Lung (tissue), 12 donors: ENCODE data around the gene FADS1. TPM values are rescaled to one million over a fixed set of nuclear protein-coding genes. Genes with fewer than 3 reads are reported as not detected.

ENCODE experiments used
- ATAC-seq: fragments of 200-7000 bp; cut with Tn5 transposase; one replicate; pipeline ENCODE4 v1.9.1; 2020; ENCODE audit warnings: moderate number of reproducible peaks; ENCODE audit not compliant: insufficient read depth, low FRiP score
- DNase-seq, 3 donors: peaks; one replicate each; pipeline ENCODE4 v3.0.0-alpha.2; 2013 to 2017
- H3K27ac ChIP-seq, 2 donors: one replicate each; pipeline ENCODE4 v1.5.1; 2013; ENCODE audit warnings: mild to moderate bottlenecking in 2 of 2, moderate library complexity in 2 of 2, control low read depth in 1 of 2, inconsistent platforms in 1 of 2, low read depth in 1 of 2, low read length in 1 of 2
- H3K27me3 ChIP-seq, 3 donors: one replicate each; pipeline ENCODE4 v1.5.1; 2013; ENCODE audit warnings: low read length in 2 of 3; ENCODE audit not compliant: control insufficient read depth in 3 of 3, insufficient read depth in 3 of 3
- H3K36me3 ChIP-seq, 4 donors: one replicate each; pipeline ENCODE4 v1.5.1; 2013; ENCODE audit warnings: low read length in 4 of 4, mild to moderate bottlenecking in 1 of 4, moderate library complexity in 1 of 4; ENCODE audit not compliant: control insufficient read depth in 4 of 4, insufficient read depth in 4 of 4
- H3K4me1 ChIP-seq, 5 donors: one replicate each; pipeline ENCODE4 v1.5.1; 2013; ENCODE audit warnings: low read length in 5 of 5, mild to moderate bottlenecking in 2 of 5, moderate library complexity in 1 of 5; ENCODE audit not compliant: control insufficient read depth in 5 of 5, insufficient read depth in 5 of 5
- H3K4me3 ChIP-seq: one replicate; pipeline ENCODE4 v1.5.1; 2013; ENCODE audit warnings: mild to moderate bottlenecking, control low read depth, moderate library complexity
- H3K9ac ChIP-seq, 2 donors: one replicate each; pipeline ENCODE4 v1.5.1; 2013; ENCODE audit warnings: low read length in 2 of 2, control low read depth in 1 of 2; ENCODE audit not compliant: insufficient read depth in 1 of 2
- H3K9me3 ChIP-seq, 4 donors: one replicate each; pipeline ENCODE4 v1.5.1; 2013; ENCODE audit warnings: low read length in 3 of 4, mild to moderate bottlenecking in 1 of 4, moderate library complexity in 1 of 4; ENCODE audit not compliant: control insufficient read depth in 4 of 4, insufficient read depth in 3 of 4
- WGBS, 2 donors: extraction: QIAGEN DNeasy Blood & Tissue Kit; methylation state at CpG; one replicate each; pipeline ENCODE4 v1.1.7; 2013; 5-methylcytosine and 5-hydroxymethylcytosine counted together
- polyA plus RNA-seq, 2 donors: library from polyadenylated mRNA; stranded (reverse); fragments of 200-250 nt; gene quantifications; one replicate each; pipeline ENCODE4 v1.2.1, GENCODE V29; 2013
- total RNA-seq, 2 donors: library from RNA; depleted of rRNA in 1 of 2; stranded (reverse); fragments of >200 nt in 1 of 2; gene quantifications; one replicate each; pipeline ENCODE4 v1.2.1, GENCODE V29; 2014 to 2021
- TF ChIP-seq, protein P1 (sequence below): IDR thresholded peaks from 2 replicates; pipeline ENCODE4 v1.5.1; 2012; ENCODE audit warnings: mild to moderate bottlenecking; ENCODE audit errors: control extremely low read depth, extremely low read depth
- donor health status: control.
- donor health status: control.
- donor health status: Bipolar disorder and iron deficiency.
- donor health status: healthy.
- donor health status: DM: yes; HTN: yes; CAD: no.

Gene FADS1
- total and polyA plus RNA-seq, 4 donors: 35.1 to 102 (median 45.0) TPM

GRCh38 chr11:61778357-61778886, 38.4 kb downstream of the FADS1 start:
- Histone ChIP-seq H3K4me1 (peaks cover 0 to 2% (median 0%) of the 10 kb centered on the region in 5 donors), H3K9ac (no peak overlapping the region), H3K36me3 (peaks cover 0 to 6% (median 6%) of the 10 kb centered on the region in 4 donors), H3K9me3 (no peaks in the 10 kb centered on the region), H3K27me3 (no peaks in the 10 kb centered on the region), H3K4me3 (no peak overlapping the region), H3K27ac (no peak overlapping the region)
- DNase-seq (no peak), ATAC-seq (no peak)
- TF ChIP-seq, protein P1, sequence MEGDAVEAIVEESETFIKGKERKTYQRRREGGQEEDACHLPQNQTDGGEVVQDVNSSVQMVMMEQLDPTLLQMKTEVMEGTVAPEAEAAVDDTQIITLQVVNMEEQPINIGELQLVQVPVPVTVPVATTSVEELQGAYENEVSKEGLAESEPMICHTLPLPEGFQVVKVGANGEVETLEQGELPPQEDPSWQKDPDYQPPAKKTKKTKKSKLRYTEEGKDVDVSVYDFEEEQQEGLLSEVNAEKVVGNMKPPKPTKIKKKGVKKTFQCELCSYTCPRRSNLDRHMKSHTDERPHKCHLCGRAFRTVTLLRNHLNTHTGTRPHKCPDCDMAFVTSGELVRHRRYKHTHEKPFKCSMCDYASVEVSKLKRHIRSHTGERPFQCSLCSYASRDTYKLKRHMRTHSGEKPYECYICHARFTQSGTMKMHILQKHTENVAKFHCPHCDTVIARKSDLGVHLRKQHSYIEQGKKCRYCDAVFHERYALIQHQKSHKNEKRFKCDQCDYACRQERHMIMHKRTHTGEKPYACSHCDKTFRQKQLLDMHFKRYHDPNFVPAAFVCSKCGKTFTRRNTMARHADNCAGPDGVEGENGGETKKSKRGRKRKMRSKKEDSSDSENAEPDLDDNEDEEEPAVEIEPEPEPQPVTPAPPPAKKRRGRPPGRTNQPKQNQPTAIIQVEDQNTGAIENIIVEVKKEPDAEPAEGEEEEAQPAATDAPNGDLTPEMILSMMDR: no peak
- 86 to 89% methylated on average over 11 of the region's 11 CpGs for WGBS, 2 donors

DNA sequence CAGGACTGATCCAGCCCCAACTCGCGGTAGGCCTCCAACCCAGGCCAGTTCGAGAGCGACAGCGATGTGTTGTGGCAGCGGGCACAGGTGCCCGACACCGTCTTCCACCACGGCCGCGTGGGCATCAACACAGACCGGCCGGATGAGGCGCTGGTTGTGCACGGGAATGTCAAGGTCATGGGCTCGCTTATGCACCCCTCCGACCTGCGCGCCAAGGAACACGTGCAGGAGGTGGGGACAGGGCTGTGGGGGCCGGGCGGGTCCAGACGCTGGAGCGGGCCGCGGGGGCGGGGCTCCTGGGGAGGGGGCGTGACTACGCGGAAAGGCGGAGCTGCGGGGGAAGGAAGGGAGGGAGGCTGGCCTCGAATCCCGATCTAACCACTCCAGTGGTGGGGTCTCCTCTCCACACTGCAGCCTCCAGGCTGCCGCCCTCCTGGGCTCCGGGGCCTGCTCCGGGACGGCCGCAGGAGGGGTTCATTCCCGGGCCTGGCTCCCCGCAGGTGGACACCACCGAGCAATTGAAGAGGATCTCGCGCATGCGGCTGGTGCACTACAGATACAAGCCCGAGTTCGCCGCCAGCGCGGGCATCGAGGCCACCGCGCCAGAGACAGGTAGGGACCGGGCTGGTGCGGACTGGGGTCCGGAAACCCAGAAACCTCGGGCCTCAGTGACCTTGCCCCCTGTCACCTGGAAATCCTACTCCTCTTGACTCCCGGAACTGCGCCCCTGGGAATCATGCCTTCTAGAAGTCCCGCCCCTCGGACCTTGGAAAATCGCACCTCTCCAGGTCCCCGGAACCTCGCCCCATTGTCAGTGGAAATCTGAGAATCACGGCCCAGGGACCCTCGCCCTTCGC, 39.3 kb downstream of the FADS1 start:
- DNase-seq (no peak), ATAC-seq (no peak)
- Histone ChIP-seq H3K4me1 (peaks cover 0 to 5% (median 0%) of the 10 kb centered on the region in 5 donors), H3K9me3 (no peaks in the 10 kb centered on the region), H3K36me3 (peaks cover 0 to 6% (median 3%) of the 10 kb centered on the region in 4 donors), H3K27me3 (no peaks in the 10 kb centered on the region), H3K27ac (no peak overlapping the region), H3K9ac (no peak overlapping the region), H3K4me3 (no peak overlapping the region)
- TF ChIP-seq, protein P1: no peak
- WGBS, 2 donors: 29 to 50% methylated on average over 60 to 67 of the region's 67 CpGs

- Histone ChIP-seq H3K27ac (no peak overlapping the region), H3K4me3 (no peak overlapping the region), H3K9me3 (no peaks in the 10 kb centered on the region), H3K4me1 (peaks cover 0 to 10% (median under 1%) of the 10 kb centered on the region in 5 donors), H3K9ac (no peak overlapping the region), H3K27me3 (no peaks in the 10 kb centered on the region), H3K36me3 (peaks cover 0 to 6% (median 2%) of the 10 kb centered on the region in 4 donors)
- WGBS, 2 donors: 72 to 74% methylated on average over 9 of the region's 9 CpGs
- no peak for ATAC-seq
- TF ChIP-seq, protein P1: peak; percentile 13
- DNase-seq: peak in 1 of 3 donors; percentile 39
Observed at GRCh38 chr11:61776561-61777075, 40.2 kb downstream of the FADS1 start.
